Measurements from ENCODE around the gene SAMD4A.
"Not testable (repeated sequence)": the region's sequence is repeated elsewhere in the genome, so short reads cannot be mapped to it uniquely, and the experiment has no call there.

The SAMD4A gene

GRCh38 chr14:54753396-54753795 is 186.5 kb downstream of the SAMD4A start:
- H3K4me3 Mint-ChIP-seq; H3K36me3 Mint-ChIP-seq (ENCODE audit: low read depth); H3K9me3 Mint-ChIP-seq; H3K27me3 Mint-ChIP-seq; DNase-seq; H3K4me1 Mint-ChIP-seq (ENCODE audit: low read depth); H3K27ac Mint-ChIP-seq: not testable (repeated sequence)

DNA sequence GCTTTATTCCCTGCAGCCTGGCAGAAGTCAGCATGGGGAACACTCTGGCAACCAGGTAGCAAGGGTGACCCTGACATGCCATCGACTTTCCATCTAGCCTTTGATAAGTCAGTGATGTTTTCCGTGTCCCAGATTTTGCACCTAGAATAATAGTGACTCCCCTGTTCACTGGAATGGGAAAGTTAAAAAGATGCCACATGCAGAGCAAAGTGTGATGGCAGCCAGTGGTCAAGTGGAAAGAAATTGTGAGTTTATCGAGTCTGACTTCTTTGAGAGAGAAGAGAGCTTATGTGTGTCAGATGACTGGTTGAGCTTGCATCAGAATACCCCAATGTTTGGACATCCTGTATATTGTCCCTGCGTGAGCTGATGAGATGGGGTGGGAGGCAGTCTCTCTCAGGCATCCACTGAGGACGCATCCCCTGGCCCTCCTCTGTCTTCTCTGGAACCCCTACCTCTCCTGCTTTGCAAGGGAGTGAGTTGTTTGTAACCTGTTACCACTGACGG is 187.2 kb downstream of the SAMD4A start:
- H3K9me3 Mint-ChIP-seq = no peaks in the 10 kb centered on the region
- no peaks in the 10 kb centered on the region for H3K27me3 Mint-ChIP-seq
- H3K27ac Mint-ChIP-seq = no peak overlapping the region
- H3K4me3 Mint-ChIP-seq = no peak overlapping the region
- peaks cover 3% of the 10 kb centered on the region for H3K36me3 Mint-ChIP-seq (ENCODE audit: low read depth)
- DNase-seq = no peak
- H3K4me1 Mint-ChIP-seq (ENCODE audit: low read depth) = peaks cover 10% of the 10 kb centered on the region

GRCh38 chr14:54754623-54755386 is 187.9 kb downstream of the SAMD4A start:
- Mint-ChIP-seq H3K27ac (no peak overlapping the region), H3K27me3 (no peaks in the 10 kb centered on the region), H3K9me3 (no peaks in the 10 kb centered on the region), H3K4me1 (ENCODE audit: low read depth) (peaks cover 10% of the 10 kb centered on the region), H3K36me3 (ENCODE audit: low read depth) (peaks cover 3% of the 10 kb centered on the region), H3K4me3 (no peak overlapping the region)
- DNase-seq = no peak

DNA sequence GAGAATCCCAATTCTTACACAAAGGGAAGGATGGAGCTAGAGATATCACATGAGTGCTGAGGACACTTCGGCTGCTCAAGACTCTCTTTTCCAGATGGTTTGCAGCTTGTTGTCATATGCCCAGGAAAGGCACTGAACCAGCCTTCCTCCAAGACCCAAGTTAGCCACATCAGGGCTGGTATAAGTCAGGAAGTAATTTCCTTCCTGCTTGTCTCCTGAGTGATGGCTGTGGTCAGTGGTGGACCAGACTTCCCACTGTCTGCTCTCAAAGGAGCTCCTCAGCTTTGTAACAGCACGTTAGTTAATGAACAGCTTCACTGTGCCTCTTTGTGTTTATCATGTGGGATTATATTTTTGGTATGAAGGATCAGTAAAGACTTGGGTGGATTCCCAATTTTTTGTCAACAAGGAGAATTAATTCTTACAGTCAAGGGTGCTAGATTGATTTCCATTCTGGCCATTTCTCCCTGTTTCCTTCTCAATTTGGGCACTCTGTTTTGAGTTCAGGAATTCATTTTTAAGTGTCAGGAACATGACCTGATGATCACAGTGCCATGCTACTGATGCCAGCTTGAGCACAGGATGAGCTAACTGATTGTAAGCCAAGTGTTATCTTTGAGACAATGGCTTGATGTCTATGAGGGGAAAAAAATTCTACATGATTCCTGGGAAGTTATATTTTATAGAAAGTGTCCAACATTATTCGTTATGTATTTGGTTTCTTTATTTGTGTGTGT is 189.9 kb downstream of the SAMD4A start:
- Mint-ChIP-seq H3K4me3 (no peak overlapping the region), H3K4me1 (ENCODE audit: low read depth) (peaks cover 15% of the 10 kb centered on the region), H3K9me3 (no peaks in the 10 kb centered on the region), H3K27me3 (no peaks in the 10 kb centered on the region), H3K27ac (no peak overlapping the region), H3K36me3 (ENCODE audit: low read depth) (peaks cover under 1% of the 10 kb centered on the region)
- DNase-seq = no peak

DNA sequence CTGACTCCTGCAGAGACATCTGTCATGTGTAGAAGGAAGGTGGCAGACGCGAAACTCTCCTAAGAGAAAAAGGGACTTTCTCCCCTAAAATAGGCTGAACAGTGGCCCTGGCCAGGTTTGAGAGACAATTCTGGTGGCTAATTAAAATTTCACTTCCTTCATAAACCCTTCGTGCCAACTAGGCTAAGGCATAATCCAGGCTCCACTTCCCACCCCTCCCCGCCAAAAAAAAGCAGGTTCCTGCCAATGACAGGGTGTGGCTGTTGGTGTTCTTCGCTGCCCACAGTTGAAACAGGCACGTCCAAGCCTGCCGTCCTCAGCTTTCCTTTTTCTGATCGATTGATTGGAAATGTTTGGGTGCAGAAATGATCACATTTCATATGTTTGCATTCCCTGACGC is 191.1 kb downstream of the SAMD4A start:
- H3K9me3 Mint-ChIP-seq = no peaks in the 10 kb centered on the region
- H3K4me3 Mint-ChIP-seq = no peak overlapping the region
- H3K4me1 Mint-ChIP-seq (ENCODE audit: low read depth) = peaks cover 23% of the 10 kb centered on the region
- no peaks in the 10 kb centered on the region for H3K27me3 Mint-ChIP-seq
- DNase-seq = no peak
- H3K27ac Mint-ChIP-seq = no peak overlapping the region
- no peaks in the 10 kb centered on the region for H3K36me3 Mint-ChIP-seq (ENCODE audit: low read depth)

GRCh38 chr14:54759982-54760585 is 193.2 kb downstream of the SAMD4A start:
- no peak for DNase-seq
- Mint-ChIP-seq H3K9me3 (no peaks in the 10 kb centered on the region), H3K27ac (no peak overlapping the region)

GRCh38 chr14:54760866-54761575 is 194.1 kb downstream of the SAMD4A start:
- H3K4me3 Mint-ChIP-seq = no peak overlapping the region
- no peaks in the 10 kb centered on the region for H3K9me3 Mint-ChIP-seq
- no peak overlapping the region for H3K27ac Mint-ChIP-seq
- peaks cover 11% of the 10 kb centered on the region for H3K36me3 Mint-ChIP-seq (ENCODE audit: low read depth)
- H3K4me1 Mint-ChIP-seq (ENCODE audit: low read depth) = peaks cover 30% of the 10 kb centered on the region
- peaks cover 1% of the 10 kb centered on the region for H3K27me3 Mint-ChIP-seq
- no peak for DNase-seq

More at GRCh38 chr14:54759982-54760585, 193.2 kb downstream of the SAMD4A start:
- H3K4me3 Mint-ChIP-seq = no peak overlapping the region
- H3K36me3 Mint-ChIP-seq (ENCODE audit: low read depth) = peaks cover 11% of the 10 kb centered on the region
- peaks cover 28% of the 10 kb centered on the region for H3K4me1 Mint-ChIP-seq (ENCODE audit: low read depth)
- no peaks in the 10 kb centered on the region for H3K27me3 Mint-ChIP-seq

DNA sequence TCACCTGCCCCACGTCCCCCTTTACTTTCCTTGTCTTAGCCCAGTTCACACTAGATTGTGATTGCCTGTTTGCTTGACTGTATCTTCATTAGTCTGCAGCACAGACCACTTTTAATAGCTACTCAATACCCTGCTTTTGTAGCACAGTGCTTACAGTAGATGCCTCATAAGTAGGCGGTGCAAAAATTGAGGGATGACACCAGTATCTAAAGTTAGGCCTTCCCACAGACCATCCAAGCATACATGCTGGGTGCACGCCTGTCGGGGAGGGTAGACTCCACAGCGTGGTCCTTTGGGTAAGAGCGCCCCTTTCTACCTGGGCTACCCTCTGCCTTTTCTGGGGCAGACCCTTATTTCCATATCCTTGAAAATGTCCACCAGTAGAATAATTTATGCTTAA is 194.9 kb downstream of the SAMD4A start:
- Mint-ChIP-seq H3K9me3 (no peaks in the 10 kb centered on the region), H3K27ac (no peak overlapping the region), H3K4me1 (ENCODE audit: low read depth) (peaks cover 37% of the 10 kb centered on the region), H3K4me3 (no peak overlapping the region), H3K36me3 (ENCODE audit: low read depth) (peaks cover 11% of the 10 kb centered on the region), H3K27me3 (peaks cover 3% of the 10 kb centered on the region)
- no peak for DNase-seq

DNA sequence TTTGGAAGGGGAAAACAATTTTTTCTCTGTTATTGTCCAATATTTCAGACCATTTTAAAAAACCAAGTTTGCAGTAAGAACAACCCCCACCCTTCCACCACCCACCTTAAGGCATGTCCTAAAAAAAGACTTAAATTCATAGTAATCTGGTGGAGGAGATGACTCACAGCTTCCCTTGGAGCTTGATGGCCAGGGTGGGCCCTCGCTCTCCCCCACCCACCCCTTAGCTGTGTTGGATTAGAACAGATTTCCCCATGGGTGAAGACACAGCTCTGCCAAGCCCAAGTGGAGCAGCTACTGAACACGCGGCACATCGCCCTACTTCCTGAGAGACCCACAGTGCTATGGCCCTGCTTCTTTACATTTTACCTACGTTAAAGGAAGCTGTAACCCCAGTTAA is 195.4 kb downstream of the SAMD4A start:
- Mint-ChIP-seq H3K4me3 (no peak overlapping the region), H3K36me3 (ENCODE audit: low read depth) (peaks cover 11% of the 10 kb centered on the region), H3K27me3 (peaks cover 3% of the 10 kb centered on the region), H3K27ac (peak overlapping the region; percentile 78), H3K9me3 (no peaks in the 10 kb centered on the region), H3K4me1 (ENCODE audit: low read depth) (peaks cover 38% of the 10 kb centered on the region)
- DNase-seq = no peak

- no peak for DNase-seq
- Mint-ChIP-seq H3K27ac (no peak overlapping the region), H3K9me3 (no peaks in the 10 kb centered on the region), H3K36me3 (ENCODE audit: low read depth) (peaks cover 11% of the 10 kb centered on the region), H3K4me3 (no peak overlapping the region), H3K27me3 (peaks cover 3% of the 10 kb centered on the region), H3K4me1 (ENCODE audit: low read depth) (peaks cover 36% of the 10 kb centered on the region)
Observed at GRCh38 chr14:54763761-54764160, 196.8 kb downstream of the SAMD4A start.

- no peak for DNase-seq
- H3K9me3 Mint-ChIP-seq = no peaks in the 10 kb centered on the region
- peaks cover 3% of the 10 kb centered on the region for H3K27me3 Mint-ChIP-seq
- peaks cover 11% of the 10 kb centered on the region for H3K36me3 Mint-ChIP-seq (ENCODE audit: low read depth)
- H3K4me1 Mint-ChIP-seq (ENCODE audit: low read depth) = peaks cover 35% of the 10 kb centered on the region
- H3K4me3 Mint-ChIP-seq = no peak overlapping the region
- peak overlapping the region; percentile 92 for H3K27ac Mint-ChIP-seq
Observed at GRCh38 chr14:54766276-54767138, 199.6 kb downstream of the SAMD4A start.

DNA sequence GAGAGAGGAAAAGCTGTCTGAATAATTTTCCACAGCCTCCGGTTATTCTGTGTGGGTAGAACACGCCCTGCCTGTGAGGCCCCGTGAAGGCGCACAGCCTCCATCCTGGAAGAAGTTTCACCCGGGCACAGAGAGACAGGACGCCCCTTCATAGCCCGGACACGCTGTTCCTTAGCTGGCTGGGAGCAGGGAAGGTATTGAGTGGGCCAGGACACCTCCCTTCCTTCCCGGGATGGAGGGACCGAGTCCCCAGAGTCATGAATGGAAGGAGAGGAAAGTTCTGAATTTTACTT is 200.2 kb downstream of the SAMD4A start:
- Mint-ChIP-seq H3K27me3 (peaks cover 3% of the 10 kb centered on the region), H3K4me3 (no peak overlapping the region), H3K36me3 (ENCODE audit: low read depth) (peaks cover 11% of the 10 kb centered on the region), H3K9me3 (no peaks in the 10 kb centered on the region), H3K4me1 (ENCODE audit: low read depth) (peaks cover 33% of the 10 kb centered on the region), H3K27ac (peak overlapping the region; percentile 92)
- no peak for DNase-seq

- peak overlapping the region; percentile 92 for H3K27ac Mint-ChIP-seq
- no peaks in the 10 kb centered on the region for H3K9me3 Mint-ChIP-seq
- H3K4me1 Mint-ChIP-seq (ENCODE audit: low read depth) = peaks cover 33% of the 10 kb centered on the region
- DNase-seq = no peak
- peaks cover 11% of the 10 kb centered on the region for H3K36me3 Mint-ChIP-seq (ENCODE audit: low read depth)
- H3K27me3 Mint-ChIP-seq = peaks cover 3% of the 10 kb centered on the region
- H3K4me3 Mint-ChIP-seq = no peak overlapping the region
Observed at GRCh38 chr14:54767450-54767849, 200.5 kb downstream of the SAMD4A start.

Data from activated T-cell treated with anti-CD3 and anti-CD28 coated beads, Interleukin-2, amount 50 U/mL, for 24 hours (primary cell).